K562 (cell line): ENCODE data around the gene FBXO21. TPM values are rescaled to one million over a fixed set of nuclear protein-coding genes. Genes with fewer than 3 reads are reported as not detected.

ENCODE experiments used
- BCOR ChIP-seq: fragments of 450-650 bp; IDR thresholded peaks from 2 replicates; pipeline ENCODE4 v1.6.1; 2016
- DMBX1 ChIP-seq: fragments of 250-450 bp; sonication (Bioruptor Pico); IDR thresholded peaks from 2 replicates; pipeline ENCODE4 v1.8.0; 2022; ENCODE audit warnings: inconsistent platforms, mild to moderate bottlenecking, moderate library complexity, borderline replicate concordance
- ETV5 ChIP-seq: sonication (generic); formaldehyde crosslinking; IDR thresholded peaks from 2 replicates; pipeline ENCODE4 v1.4.0; 2020; ENCODE audit warnings: low read depth, mild to moderate bottlenecking, missing genetic modification reagents
- HDGF ChIP-seq: fragments of 450-650 bp; IDR thresholded peaks from 2 replicates; pipeline ENCODE4 v1.6.1; 2016
- KLF16 ChIP-seq: IDR thresholded peaks from 2 replicates; pipeline ENCODE4 v1.6.1; 2016; ENCODE audit warnings: antibody characterized with exemption
- RBM25 ChIP-seq: fragments of 200-400 bp; formaldehyde crosslinking; IDR thresholded peaks from 2 replicates; pipeline ENCODE4 v1.6.1; 2018; ENCODE audit warnings: low read length, low read depth, moderate library complexity; ENCODE audit not compliant: severe bottlenecking
- polyA plus RNA-seq, 8 experiments: library from polyadenylated mRNA; depleted of rRNA in 4 of 8; stranded (reverse) in 5 of 8; unstranded in 3 of 8; fragments of >200 nt; fragmentation: Nextera tagmentation in 2 of 8; fragmentation: Illumina TruSeq in 1 of 8; extraction: Ambion mirVana in 2 of 8; extraction: Trizol in 1 of 8; gene quantifications; 2 replicates each; pipeline versions ENCODE4 v1.2.1 to v1.2.3, GENCODE V29; 2011 to 2014; ENCODE audit warnings: inconsistent platforms in 1 of 8, missing spikeins in 1 of 8
- total RNA-seq, 7 experiments: library from RNA; depleted of rRNA in 6 of 7; stranded (reverse); fragments of >200 nt in 6 of 7; fragmentation: Illumina TruSeq in 2 of 7; extraction: Trizol in 2 of 7; gene quantifications; 2 replicates each; pipeline versions ENCODE4 v1.2.1 to v1.2.3, GENCODE V29; 2011 to 2021; ENCODE audit warnings: low replicate concordance in 1 of 7
- TF ChIP-seq, protein P1 (sequence below): fragments of 250-450 bp; sonication (Bioruptor Pico); IDR thresholded peaks from 2 replicates; pipeline ENCODE4 v1.8.0; 2022; ENCODE audit warnings: inconsistent platforms, mild to moderate bottlenecking, moderate library complexity, borderline replicate concordance
- TF ChIP-seq, protein P2 (sequence below), 3 experiments: fragments of 200-800 bp in 1 of 3; fragments of 250-450 bp in 1 of 3; fragments of 450-650 bp in 1 of 3; sonication (Bioruptor Pico) in 1 of 3; sonication (Bioruptor generic) in 1 of 3; formaldehyde crosslinking in 1 of 3; IDR thresholded peaks; 2 replicates each; pipeline versions ENCODE4 v1.6.1 to v1.8.0; 2016 to 2022; ENCODE audit warnings: mild to moderate bottlenecking in 2 of 3, missing genetic modification characterization in 2 of 3, missing compliant biosample characterization in 1 of 3, moderate library complexity in 1 of 3

FBXO21 gene
- total and polyA plus RNA-seq, 9 of the 15 experiments (the other 6 are each of a cell fraction or from before 2014, with no cell fraction given), result 3.0 to 50.9 (median 9.1) TPM

DNA sequence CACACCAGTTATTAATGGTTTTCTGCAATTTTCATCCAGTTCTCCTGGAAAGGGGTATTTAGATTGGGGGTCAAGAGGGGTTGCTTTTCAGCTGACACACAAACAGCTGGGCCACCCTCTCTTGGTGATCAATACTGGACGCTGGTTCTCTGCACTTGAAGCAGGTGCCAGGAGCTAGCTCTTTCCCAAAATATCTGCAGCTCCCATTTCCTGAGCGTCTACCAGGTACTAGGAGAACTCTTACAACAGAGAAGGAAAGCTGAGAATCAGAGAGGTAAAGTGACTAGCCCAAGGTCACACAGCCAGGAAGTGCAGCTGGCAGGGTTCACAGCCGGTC, 92.3 kb downstream of the FBXO21 start (continued):
- TF ChIP-seq, protein P1, sequence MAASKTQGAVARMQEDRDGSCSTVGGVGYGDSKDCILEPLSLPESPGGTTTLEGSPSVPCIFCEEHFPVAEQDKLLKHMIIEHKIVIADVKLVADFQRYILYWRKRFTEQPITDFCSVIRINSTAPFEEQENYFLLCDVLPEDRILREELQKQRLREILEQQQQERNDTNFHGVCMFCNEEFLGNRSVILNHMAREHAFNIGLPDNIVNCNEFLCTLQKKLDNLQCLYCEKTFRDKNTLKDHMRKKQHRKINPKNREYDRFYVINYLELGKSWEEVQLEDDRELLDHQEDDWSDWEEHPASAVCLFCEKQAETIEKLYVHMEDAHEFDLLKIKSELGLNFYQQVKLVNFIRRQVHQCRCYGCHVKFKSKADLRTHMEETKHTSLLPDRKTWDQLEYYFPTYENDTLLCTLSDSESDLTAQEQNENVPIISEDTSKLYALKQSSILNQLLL, result no peak
- TF ChIP-seq DMBX1 (CRISPR knock-in tag) (no peak), ETV5 (CRISPR knock-in tag) (no peak), HDGF (0 out of 2 replicates have a peak, but pooled peaks have one; percentile 17), KLF16 (no peak), BCOR (no peak), RBM25 (peak; percentile 92)
- TF ChIP-seq, protein P2, sequence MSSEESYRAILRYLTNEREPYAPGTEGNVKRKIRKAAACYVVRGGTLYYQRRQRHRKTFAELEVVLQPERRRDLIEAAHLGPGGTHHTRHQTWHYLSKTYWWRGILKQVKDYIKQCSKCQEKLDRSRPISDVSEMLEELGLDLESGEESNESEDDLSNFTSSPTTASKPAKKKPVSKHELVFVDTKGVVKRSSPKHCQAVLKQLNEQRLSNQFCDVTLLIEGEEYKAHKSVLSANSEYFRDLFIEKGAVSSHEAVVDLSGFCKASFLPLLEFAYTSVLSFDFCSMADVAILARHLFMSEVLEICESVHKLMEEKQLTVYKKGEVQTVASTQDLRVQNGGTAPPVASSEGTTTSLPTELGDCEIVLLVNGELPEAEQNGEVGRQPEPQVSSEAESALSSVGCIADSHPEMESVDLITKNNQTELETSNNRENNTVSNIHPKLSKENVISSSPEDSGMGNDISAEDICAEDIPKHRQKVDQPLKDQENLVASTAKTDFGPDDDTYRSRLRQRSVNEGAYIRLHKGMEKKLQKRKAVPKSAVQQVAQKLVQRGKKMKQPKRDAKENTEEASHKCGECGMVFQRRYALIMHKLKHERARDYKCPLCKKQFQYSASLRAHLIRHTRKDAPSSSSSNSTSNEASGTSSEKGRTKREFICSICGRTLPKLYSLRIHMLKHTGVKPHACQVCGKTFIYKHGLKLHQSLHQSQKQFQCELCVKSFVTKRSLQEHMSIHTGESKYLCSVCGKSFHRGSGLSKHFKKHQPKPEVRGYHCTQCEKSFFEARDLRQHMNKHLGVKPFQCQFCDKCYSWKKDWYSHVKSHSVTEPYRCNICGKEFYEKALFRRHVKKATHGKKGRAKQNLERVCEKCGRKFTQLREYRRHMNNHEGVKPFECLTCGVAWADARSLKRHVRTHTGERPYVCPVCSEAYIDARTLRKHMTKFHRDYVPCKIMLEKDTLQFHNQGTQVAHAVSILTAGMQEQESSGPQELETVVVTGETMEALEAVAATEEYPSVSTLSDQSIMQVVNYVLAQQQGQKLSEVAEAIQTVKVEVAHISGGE (CRISPR knock-in tag; IDR thresholded peaks at IDR 0.05), result no peak
